Mucosa of descending colon (tissue), 3 donors: Measurements from ENCODE around the gene COL4A2. TPM values are rescaled to one million over a fixed set of nuclear protein-coding genes. Genes with fewer than 3 reads are reported as not detected.
A peak's percentile ranks its signal among the peaks of the same experiment; 100 is the strongest.

Experiments used
- ATAC-seq: fragments of 200-7000 bp; cut with Tn5 transposase; one replicate; pipeline ENCODE4 v1.9.1; 2020; ENCODE audit warnings: mild to moderate bottlenecking, moderate library complexity
- DNase-seq, 3 donors: peaks; one replicate each; pipeline ENCODE4 v3.0.0-alpha.2; 2020
- H3K36me3 ChIP-seq: fragments of 200-600 bp; one replicate; pipeline ENCODE4 v1.8.0; 2021; ENCODE audit warnings: low read depth, mild to moderate bottlenecking
- H3K4me1 ChIP-seq: fragments of 200-600 bp; one replicate; pipeline ENCODE4 v1.8.0; 2021; ENCODE audit warnings: low read depth, mild to moderate bottlenecking
- H3K4me3 ChIP-seq: fragments of 200-600 bp; one replicate; pipeline ENCODE4 v1.8.0; 2021; ENCODE audit warnings: mild to moderate bottlenecking
- H3K9me3 ChIP-seq: fragments of 200-600 bp; one replicate; pipeline ENCODE4 v1.8.0; 2021; ENCODE audit warnings: mild to moderate bottlenecking
- intact Hi-C, 2 donors: fragments of 100-400 bp; cut with DNase I in 1 of 2; cut with micrococcal nuclease in 1 of 2; formaldehyde crosslinking; loops; one replicate each; pipeline versions ENCODE4 v1.11.0 to v1.11.1; 2022; cut with DNase I, micrococcal nuclease
- total RNA-seq, 3 donors: library from RNA; stranded (reverse); fragmentation: NEBNext Ultra II Directional in 2 of 3; extraction: Animal tissue kit (Norgen Biotek cat#: 25700) in 2 of 3; gene quantifications; one replicate each; pipeline versions ENCODE4 v1.2.1 to v1.2.4, GENCODE V29; 2021 to 2023
- TF ChIP-seq, protein P1 (sequence below): fragments of 200-600 bp; IDR thresholded peaks from one replicate; pipeline ENCODE4 v1.8.0; 2022; ENCODE audit warnings: antibody characterized with exemption, mild to moderate bottlenecking
- donor health status: DM: no; HTN: no; CAD: no; lungs with moderate emphysema.
- donor health status: DM: no; HTN: no; CAD: no.
- donor health status: DM: no; HTN: yes; CAD: no.

Gene COL4A2
- total RNA-seq, 3 donors from 2014 or later, result 33.5 to 389 (median 74.2) TPM

DNA sequence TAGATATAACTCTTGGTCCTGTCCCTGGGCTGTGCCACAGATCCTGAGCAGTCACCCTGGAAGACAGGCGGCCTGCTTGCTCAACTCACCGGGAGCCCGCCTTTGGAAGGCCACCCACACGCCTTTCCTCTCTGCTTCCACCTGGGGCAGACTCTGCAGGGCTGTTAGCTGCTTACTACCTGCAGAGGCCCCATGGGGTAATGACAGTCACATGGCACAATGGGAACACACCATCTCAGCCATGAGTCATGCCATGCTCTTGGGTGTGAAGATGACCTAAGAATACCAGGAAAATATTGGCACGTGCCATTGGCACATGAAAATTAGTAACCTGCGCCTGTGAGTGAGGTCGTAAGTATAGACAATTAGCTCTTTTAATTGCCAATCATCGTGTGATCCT is 108.6 kb downstream of the COL4A2 start:
- Histone ChIP-seq H3K36me3 (no peaks in the 10 kb centered on the region), H3K4me1 (peaks cover 3% of the 10 kb centered on the region), H3K9me3 (no peaks in the 10 kb centered on the region), H3K4me3 (no peak overlapping the region)
- ATAC-seq (peak; percentile 54), DNase-seq (no peak)
- intact Hi-C loops, result loop anchor here in 1 of 2 donors (10.0 kb wide), 1 partner anchor 191 kb away; no protein-coding TSS in a partner anchor
- TF ChIP-seq, protein P1, sequence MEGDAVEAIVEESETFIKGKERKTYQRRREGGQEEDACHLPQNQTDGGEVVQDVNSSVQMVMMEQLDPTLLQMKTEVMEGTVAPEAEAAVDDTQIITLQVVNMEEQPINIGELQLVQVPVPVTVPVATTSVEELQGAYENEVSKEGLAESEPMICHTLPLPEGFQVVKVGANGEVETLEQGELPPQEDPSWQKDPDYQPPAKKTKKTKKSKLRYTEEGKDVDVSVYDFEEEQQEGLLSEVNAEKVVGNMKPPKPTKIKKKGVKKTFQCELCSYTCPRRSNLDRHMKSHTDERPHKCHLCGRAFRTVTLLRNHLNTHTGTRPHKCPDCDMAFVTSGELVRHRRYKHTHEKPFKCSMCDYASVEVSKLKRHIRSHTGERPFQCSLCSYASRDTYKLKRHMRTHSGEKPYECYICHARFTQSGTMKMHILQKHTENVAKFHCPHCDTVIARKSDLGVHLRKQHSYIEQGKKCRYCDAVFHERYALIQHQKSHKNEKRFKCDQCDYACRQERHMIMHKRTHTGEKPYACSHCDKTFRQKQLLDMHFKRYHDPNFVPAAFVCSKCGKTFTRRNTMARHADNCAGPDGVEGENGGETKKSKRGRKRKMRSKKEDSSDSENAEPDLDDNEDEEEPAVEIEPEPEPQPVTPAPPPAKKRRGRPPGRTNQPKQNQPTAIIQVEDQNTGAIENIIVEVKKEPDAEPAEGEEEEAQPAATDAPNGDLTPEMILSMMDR, result no peak

GRCh38 chr13:110416131-110417025 is 109.3 kb downstream of the COL4A2 start:
- Histone ChIP-seq H3K4me1 (peaks cover 3% of the 10 kb centered on the region), H3K9me3 (no peaks in the 10 kb centered on the region), H3K36me3 (no peaks in the 10 kb centered on the region), H3K4me3 (no peak overlapping the region)
- ATAC-seq (no peak), DNase-seq (no peak)
- TF ChIP-seq, protein P1, result no peak
- intact Hi-C loops, result loop anchor here in 1 of 2 donors (10.0 kb wide), 1 partner anchor 192 kb away; no protein-coding TSS in a partner anchor

- TF ChIP-seq, protein P1, result no peak
- ATAC-seq, result no peak
- DNase-seq, result no peak
- no peaks in the 10 kb centered on the region for H3K36me3 ChIP-seq
- no peaks in the 10 kb centered on the region for H3K9me3 ChIP-seq
- H3K4me3 ChIP-seq, result no peak overlapping the region
- H3K4me1 ChIP-seq, result no peaks in the 10 kb centered on the region
- intact Hi-C loops, result loop anchor here in 1 of 2 donors (10.0 kb wide), 1 partner anchor 194 kb away; no protein-coding TSS in a partner anchor
Measured at GRCh38 chr13:110418944-110419343, 111.9 kb downstream of the COL4A2 start.

- ATAC-seq (no peak), DNase-seq (no peak)
- Histone ChIP-seq H3K9me3 (no peaks in the 10 kb centered on the region), H3K36me3 (no peaks in the 10 kb centered on the region), H3K4me3 (no peak overlapping the region), H3K4me1 (no peaks in the 10 kb centered on the region)
- TF ChIP-seq, protein P1, result no peak
- intact Hi-C loops, result loop anchor here in 1 of 2 donors (10.0 kb wide), 1 partner anchor 195 kb away; no protein-coding TSS in a partner anchor
Measured at GRCh38 chr13:110419381-110419791, 112.3 kb downstream of the COL4A2 start.

DNA sequence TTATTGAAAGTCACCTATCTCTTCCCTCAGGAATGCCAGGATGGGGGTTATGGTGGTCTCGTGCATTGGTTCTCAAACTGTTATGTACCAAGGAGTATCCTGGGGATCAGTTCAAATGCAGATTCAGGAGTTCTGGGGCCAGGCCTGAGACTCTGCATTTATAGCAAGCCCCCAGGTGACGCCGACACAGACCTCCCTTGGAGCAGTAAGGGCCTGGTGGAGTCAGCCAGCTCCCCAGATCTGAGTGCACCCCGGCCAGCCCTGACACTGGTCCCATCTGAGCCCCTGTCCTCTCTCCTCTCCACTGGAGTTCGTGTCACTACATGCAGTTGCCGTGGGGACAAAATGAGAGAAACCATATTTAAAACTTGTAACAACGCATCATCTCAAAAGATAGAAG is 112.9 kb downstream of the COL4A2 start:
- no peak for ATAC-seq
- no peak for DNase-seq
- no peaks in the 10 kb centered on the region for H3K4me1 ChIP-seq
- intact Hi-C loops, result loop anchor here in 1 of 2 donors (10.0 kb wide), 1 partner anchor 195 kb away; no protein-coding TSS in a partner anchor
- no peaks in the 10 kb centered on the region for H3K9me3 ChIP-seq
- TF ChIP-seq, protein P1, result no peak
- no peaks in the 10 kb centered on the region for H3K36me3 ChIP-seq
- H3K4me3 ChIP-seq, result no peak overlapping the region
